Measurements from ENCODE around the gene TNFRSF1B. TPM values are rescaled to one million over a fixed set of nuclear protein-coding genes. Genes with fewer than 3 reads are reported as not detected.

The TNFRSF1B gene
- total and polyA plus RNA-seq, 2 donors (not counting 1 experiment from before 2014, with no cell fraction given), result 24.8 to 27.5 TPM

GRCh38 chr1:12146343-12147112 lies 20.3 kb upstream of the TNFRSF1B start:
- Histone ChIP-seq H4K20me1 (ENCODE audit: control insufficient read depth, extremely low read depth, insufficient read depth, low read length) (no peaks in the 10 kb centered on the region), H3K4me3 (replicated peaks in 1 of 4; ENCODE audit: control extremely low read depth in 1 of 4, insufficient read depth in 1 of 4, low read depth in 3 of 4, low read length in 4 of 4) (no peak overlapping the region), H3K9ac (ENCODE audit: insufficient read depth, low read length) (no peak overlapping the region), H3K27me3 (ENCODE audit: control insufficient read depth, insufficient read depth, low read length) (no peaks in the 10 kb centered on the region), H3K27ac (ENCODE audit: insufficient read depth, low read length) (no peak overlapping the region), H3K4me1 (ENCODE audit: control insufficient read depth, extremely low read depth, insufficient read depth, low read length) (peaks cover 23% of the 10 kb centered on the region), H3K36me3 (ENCODE audit: control insufficient read depth, insufficient read depth, low read length) (peaks cover 2% of the 10 kb centered on the region), H3K9me3 (ENCODE audit: control insufficient read depth, insufficient read depth, low read depth, low read length) (no peaks in the 10 kb centered on the region), H3K79me2 (ENCODE audit: control insufficient read depth, insufficient read depth, low read length) (no peaks in the 10 kb centered on the region), H2AFZ (ENCODE audit: low read length) (no peak overlapping the region), H3K4me2 (ENCODE audit: extremely low read depth, insufficient read depth, low read length) (no peak overlapping the region)
- no peak for DNase-seq (ENCODE audit: low read depth in 2 of 2)
- TF ChIP-seq CTCF (conservative IDR thresholded peaks at IDR 0.05 in 1 of 2, IDR thresholded peaks at IDR 0.05 in 1 of 2; ENCODE audit: low read depth in 1 of 2, low read length in 2 of 2) (no peak), EZH2 (IDR thresholded peaks at IDR 0.05; ENCODE audit: low read length, missing control alignments) (no peak)

GRCh38 chr1:12147201-12147701 lies 19.5 kb upstream of the TNFRSF1B start:
- Histone ChIP-seq H3K4me1 (ENCODE audit: control insufficient read depth, extremely low read depth, insufficient read depth, low read length) (peaks cover 23% of the 10 kb centered on the region), H2AFZ (ENCODE audit: low read length) (no peak overlapping the region), H3K9ac (ENCODE audit: insufficient read depth, low read length) (no peak overlapping the region), H3K79me2 (ENCODE audit: control insufficient read depth, insufficient read depth, low read length) (no peaks in the 10 kb centered on the region), H3K4me2 (ENCODE audit: extremely low read depth, insufficient read depth, low read length) (no peak overlapping the region), H4K20me1 (ENCODE audit: control insufficient read depth, extremely low read depth, insufficient read depth, low read length) (no peaks in the 10 kb centered on the region), H3K27ac (ENCODE audit: insufficient read depth, low read length) (no peak overlapping the region), H3K36me3 (ENCODE audit: control insufficient read depth, insufficient read depth, low read length) (peaks cover 2% of the 10 kb centered on the region), H3K9me3 (ENCODE audit: control insufficient read depth, insufficient read depth, low read depth, low read length) (no peaks in the 10 kb centered on the region), H3K4me3 (replicated peaks in 1 of 4; ENCODE audit: control extremely low read depth in 1 of 4, insufficient read depth in 1 of 4, low read depth in 3 of 4, low read length in 4 of 4) (no peak overlapping the region), H3K27me3 (ENCODE audit: control insufficient read depth, insufficient read depth, low read length) (no peaks in the 10 kb centered on the region)
- TF ChIP-seq CTCF (conservative IDR thresholded peaks at IDR 0.05 in 1 of 2, IDR thresholded peaks at IDR 0.05 in 1 of 2; ENCODE audit: low read depth in 1 of 2, low read length in 2 of 2) (no peak), EZH2 (IDR thresholded peaks at IDR 0.05; ENCODE audit: low read length, missing control alignments) (no peak)
- DNase-seq (ENCODE audit: low read depth in 2 of 2), result no peak

GRCh38 chr1:12148160-12148957 lies 18.4 kb upstream of the TNFRSF1B start:
- Histone ChIP-seq H3K36me3 (ENCODE audit: control insufficient read depth, insufficient read depth, low read length) (peaks cover 2% of the 10 kb centered on the region), H3K9me3 (ENCODE audit: control insufficient read depth, insufficient read depth, low read depth, low read length) (no peaks in the 10 kb centered on the region), H3K79me2 (ENCODE audit: control insufficient read depth, insufficient read depth, low read length) (no peaks in the 10 kb centered on the region), H4K20me1 (ENCODE audit: control insufficient read depth, extremely low read depth, insufficient read depth, low read length) (no peaks in the 10 kb centered on the region), H3K4me1 (ENCODE audit: control insufficient read depth, extremely low read depth, insufficient read depth, low read length) (peaks cover 25% of the 10 kb centered on the region), H3K9ac (ENCODE audit: insufficient read depth, low read length) (no peak overlapping the region), H2AFZ (ENCODE audit: low read length) (no peak overlapping the region), H3K27me3 (ENCODE audit: control insufficient read depth, insufficient read depth, low read length) (no peaks in the 10 kb centered on the region), H3K27ac (ENCODE audit: insufficient read depth, low read length) (no peak overlapping the region), H3K4me3 (replicated peaks in 1 of 4; ENCODE audit: control extremely low read depth in 1 of 4, insufficient read depth in 1 of 4, low read depth in 3 of 4, low read length in 4 of 4) (no peak overlapping the region), H3K4me2 (ENCODE audit: extremely low read depth, insufficient read depth, low read length) (no peak overlapping the region)
- peak; percentile 22 to 44 for DNase-seq (ENCODE audit: low read depth in 2 of 2)
- TF ChIP-seq CTCF (conservative IDR thresholded peaks at IDR 0.05 in 1 of 2, IDR thresholded peaks at IDR 0.05 in 1 of 2; ENCODE audit: low read depth in 1 of 2, low read length in 2 of 2) (no peak), EZH2 (IDR thresholded peaks at IDR 0.05; ENCODE audit: low read length, missing control alignments) (no peak)

Data from fibroblast of lung (primary cell).